Aorta (tissue), 5 donors: ENCODE measurements around the gene CST1. TPM values are rescaled to one million over a fixed set of nuclear protein-coding genes. Genes with fewer than 3 reads are reported as not detected.
A peak's percentile ranks its signal among the peaks of the same experiment; 100 is the strongest.

Experiments used
- ATAC-seq: fragments of 200-7000 bp; cut with Tn5 transposase; one replicate; pipeline ENCODE4 v1.9.1; 2022; ENCODE audit warnings: moderate library complexity; ENCODE audit not compliant: low FRiP score
- DNase-seq, 2 donors: peaks; one replicate each; pipeline ENCODE4 v3.0.0-alpha.2; 2020
- H3K27ac ChIP-seq, 2 donors: one replicate each; pipeline ENCODE4 v1.5.1; 2013; ENCODE audit warnings: low read length in 2 of 2, mild to moderate bottlenecking in 2 of 2, moderate library complexity in 2 of 2, control low read depth in 1 of 2, inconsistent platforms in 1 of 2, low read depth in 1 of 2
- H3K27me3 ChIP-seq, 2 donors: one replicate each; pipeline ENCODE4 v1.6.1; 2013; ENCODE audit warnings: control low read depth in 1 of 2, low read length in 1 of 2, mild to moderate bottlenecking in 1 of 2, moderate library complexity in 1 of 2; ENCODE audit not compliant: insufficient read depth in 2 of 2, control insufficient read depth in 1 of 2
- H3K36me3 ChIP-seq, 2 donors: one replicate each; pipeline ENCODE4 v1.6.1; 2013; ENCODE audit warnings: control low read depth in 1 of 2, low read length in 1 of 2, mild to moderate bottlenecking in 1 of 2; ENCODE audit not compliant: insufficient read depth in 2 of 2, control insufficient read depth in 1 of 2
- H3K4me1 ChIP-seq, 2 donors: one replicate each; pipeline ENCODE4 v1.6.1; 2013; ENCODE audit warnings: low read length in 2 of 2, control low read depth in 1 of 2, mild to moderate bottlenecking in 1 of 2, moderate library complexity in 1 of 2; ENCODE audit not compliant: insufficient read depth in 2 of 2, control insufficient read depth in 1 of 2
- H3K4me3 ChIP-seq, 2 donors: one replicate each; pipeline ENCODE4 v1.5.1; 2013; ENCODE audit warnings: low read length in 2 of 2, control low read depth in 1 of 2, mild to moderate bottlenecking in 1 of 2
- H3K9me3 ChIP-seq: one replicate; pipeline ENCODE4 v1.6.1; 2013; ENCODE audit warnings: mild to moderate bottlenecking, low read length; ENCODE audit not compliant: control insufficient read depth
- WGBS, 2 donors: extraction: QIAGEN DNeasy Blood & Tissue Kit; methylation state at CpG; one replicate each; pipeline ENCODE4 v1.1.7; 2013; 5-methylcytosine and 5-hydroxymethylcytosine counted together
- intact Hi-C, 2 donors: fragments of 100-400 bp; cut with DNase I; formaldehyde crosslinking; loops; one replicate each; pipeline versions ENCODE4 v1.14.2 to v1.15.0; 2022
- polyA plus RNA-seq, 2 donors: library from polyadenylated mRNA; stranded (reverse); fragments of 200-250 nt; gene quantifications; one replicate each; pipeline ENCODE4 v1.2.3, GENCODE V29; 2013
- total RNA-seq, 2 donors: library from RNA; stranded (reverse); fragmentation: NEBNext Ultra II Directional; extraction: Animal tissue kit (Norgen Biotek cat#: 25700); gene quantifications; one replicate each; pipeline ENCODE4 v1.2.1, GENCODE V29; 2021
- donor health status: healthy with polysubstance abuse.
- donor health status: Bipolar disorder and iron deficiency.
- donor health status: DM: no; HTN: no; CAD: no.
- donor health status: DM: no; HTN: no; CAD: no.
- donor health status: DM: yes; HTN: yes; CAD: no.

The CST1 gene
- total and polyA plus RNA-seq, 4 donors, result 1.1 TPM; not detected in 3

- 89% methylated on average over 4 of the region's 4 CpGs for WGBS, 2 donors
- no peak for DNase-seq
- intact Hi-C loops, result no loop called here
These were observed 40.0 kb downstream of the CST1 start for GRCh38 chr20:23710771-23711170.

GRCh38 chr20:23705895-23706294 is 44.8 kb downstream of the CST1 start:
- ATAC-seq, result no peak

More at GRCh38 chr20:23710771-23711170, 40.0 kb downstream of the CST1 start:
- peak; percentile 22 for ATAC-seq
- Histone ChIP-seq H3K36me3 (no peaks in the 10 kb centered on the region), H3K4me3 (no peak overlapping the region), H3K27ac (no peak overlapping the region), H3K4me1 (no peaks in the 10 kb centered on the region), H3K9me3 (no peaks in the 10 kb centered on the region), H3K27me3 (no peaks in the 10 kb centered on the region)

GRCh38 chr20:23702021-23702420 is 48.7 kb downstream of the CST1 start:
- H3K27ac ChIP-seq, result no peak overlapping the region
- H3K4me1 ChIP-seq, result no peaks in the 10 kb centered on the region
- intact Hi-C loops, result no loop called here
- no peak overlapping the region for H3K4me3 ChIP-seq
- WGBS, 2 donors, result 75 to 79% methylated on average over 4 of the region's 4 CpGs
- no peak for ATAC-seq
- H3K36me3 ChIP-seq, result no peaks in the 10 kb centered on the region
- DNase-seq, result no peak
- H3K9me3 ChIP-seq, result no peaks in the 10 kb centered on the region
- peaks cover 0 to 1% of the 10 kb centered on the region in 2 donors for H3K27me3 ChIP-seq

More at GRCh38 chr20:23705895-23706294, 44.8 kb downstream of the CST1 start:
- H3K27ac ChIP-seq, result no peak overlapping the region
- intact Hi-C loops, result no loop called here
- no peak for DNase-seq
- H3K27me3 ChIP-seq, result peaks cover 0 to 1% of the 10 kb centered on the region in 2 donors
- no peaks in the 10 kb centered on the region for H3K4me1 ChIP-seq
- no peaks in the 10 kb centered on the region for H3K9me3 ChIP-seq
- H3K36me3 ChIP-seq, result no peaks in the 10 kb centered on the region
- H3K4me3 ChIP-seq, result no peak overlapping the region
- 91 to 93% methylated on average over 1 of the region's 1 CpG for WGBS, 2 donors

- ATAC-seq, result no peak
- Histone ChIP-seq H3K9me3 (no peaks in the 10 kb centered on the region), H3K4me3 (no peak overlapping the region), H3K36me3 (no peaks in the 10 kb centered on the region), H3K27ac (no peak overlapping the region), H3K4me1 (no peaks in the 10 kb centered on the region), H3K27me3 (peaks cover 0 to 1% of the 10 kb centered on the region in 2 donors)
- DNase-seq, result no peak
- 80 to 88% methylated on average over 3 of the region's 3 CpGs for WGBS, 2 donors
- intact Hi-C loops, result no loop called here
These were observed 49.8 kb downstream of the CST1 start for GRCh38 chr20:23700931-23701330.

GRCh38 chr20:23697947-23698346 is 52.8 kb downstream of the CST1 start:
- Histone ChIP-seq H3K4me1 (no peaks in the 10 kb centered on the region), H3K27me3 (no peaks in the 10 kb centered on the region), H3K4me3 (no peak overlapping the region), H3K9me3 (no peaks in the 10 kb centered on the region), H3K27ac (no peak overlapping the region), H3K36me3 (no peaks in the 10 kb centered on the region)
- intact Hi-C loops, result no loop called here
- DNase-seq (no peak), ATAC-seq (no peak)
- 40 to 79% methylated on average over 1 of the region's 1 CpG for WGBS, 2 donors

Other genes with a start within 250 kb of the CST1 start
- not detected for gene CST9L, start 182.5 kb downstream of the CST1 start, total RNA-seq
- gene CST9L, start 182.5 kb downstream of the CST1 start, polyA plus RNA-seq, result not detected
- not detected for gene CST9, start 145.0 kb downstream of the CST1 start, total RNA-seq
- gene CST9, start 145.0 kb downstream of the CST1 start, polyA plus RNA-seq, result not detected
- 1,000 to 10,000 TPM in 1 of 2 donors, 100 to 1,000 TPM in 1; 837 to 1,105 TPM for gene CST3, start 113.0 kb downstream of the CST1 start, total RNA-seq
- gene CST3, start 113.0 kb downstream of the CST1 start, polyA plus RNA-seq, result 1,000 to 10,000 TPM in 1 of 2 donors, 100 to 1,000 TPM in 1; 584 to 1,561 TPM
- gene CST4, start 61.9 kb downstream of the CST1 start, total RNA-seq, result not detected
- not detected for gene CST4, start 61.9 kb downstream of the CST1 start, polyA plus RNA-seq
- gene CST2, start 75.8 kb upstream of the CST1 start, total RNA-seq, result under 1 TPM in 1 of 2 donors, not detected in 1; 0.75 TPM
- not detected for gene CST2, start 75.8 kb upstream of the CST1 start, polyA plus RNA-seq
- not detected for gene CST5, start 128.8 kb upstream of the CST1 start, total RNA-seq
- not detected for gene CST5, start 128.8 kb upstream of the CST1 start, polyA plus RNA-seq
- not detected for gene GGTLC1, start 237.8 kb upstream of the CST1 start, total RNA-seq
- gene GGTLC1, start 237.8 kb upstream of the CST1 start, polyA plus RNA-seq, result not detected